DND-41 (cell line): ENCODE data around the gene GLS.

ENCODE experiments used
- EZH2 ChIP-seq: IDR thresholded peaks from 3 replicates; pipeline ENCODE4 v1.6.1; 2012; ENCODE audit warnings: borderline replicate concordance, low read depth, mild to moderate bottlenecking, moderate library complexity, low read length, inconsistent platforms; ENCODE audit not compliant: severe bottlenecking
- TF ChIP-seq, protein P1 (sequence below): IDR thresholded peaks from 2 replicates; pipeline ENCODE4 v1.5.1; 2012; ENCODE audit warnings: borderline replicate concordance, low read length, moderate library complexity, mild to moderate bottlenecking; ENCODE audit not compliant: poor library complexity, severe bottlenecking; ENCODE audit errors: extremely low read depth

DNA sequence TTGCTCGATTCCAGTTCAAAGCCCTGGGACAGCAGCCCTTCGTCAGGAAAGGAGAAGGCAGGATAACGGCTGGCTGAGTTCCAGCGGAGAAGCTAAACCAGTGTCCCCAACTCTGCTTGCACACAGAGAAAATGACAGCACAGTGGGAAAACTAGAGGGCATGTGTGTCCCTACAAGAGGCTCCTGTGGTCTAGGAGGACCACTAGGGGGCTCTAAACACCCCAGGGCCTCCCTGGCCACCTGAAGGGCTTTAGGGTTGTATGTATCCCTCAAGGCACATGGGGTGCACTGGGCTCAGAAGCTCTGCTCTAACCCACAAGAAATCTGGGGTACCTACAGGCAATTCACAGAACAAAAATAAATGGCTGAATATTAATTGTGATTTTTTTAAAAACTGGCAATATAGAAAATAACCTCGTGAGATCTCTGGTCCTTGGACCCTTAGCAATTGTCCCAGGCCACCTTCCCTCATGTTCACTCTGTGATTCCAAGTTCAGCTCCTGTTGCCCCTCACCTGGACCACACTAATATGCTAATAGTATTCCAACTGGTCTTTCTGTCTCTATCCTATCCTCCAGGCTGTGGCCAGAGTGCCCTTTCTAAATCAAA, 115.8 kb downstream of the GLS start:
- TF ChIP-seq, protein P1, sequence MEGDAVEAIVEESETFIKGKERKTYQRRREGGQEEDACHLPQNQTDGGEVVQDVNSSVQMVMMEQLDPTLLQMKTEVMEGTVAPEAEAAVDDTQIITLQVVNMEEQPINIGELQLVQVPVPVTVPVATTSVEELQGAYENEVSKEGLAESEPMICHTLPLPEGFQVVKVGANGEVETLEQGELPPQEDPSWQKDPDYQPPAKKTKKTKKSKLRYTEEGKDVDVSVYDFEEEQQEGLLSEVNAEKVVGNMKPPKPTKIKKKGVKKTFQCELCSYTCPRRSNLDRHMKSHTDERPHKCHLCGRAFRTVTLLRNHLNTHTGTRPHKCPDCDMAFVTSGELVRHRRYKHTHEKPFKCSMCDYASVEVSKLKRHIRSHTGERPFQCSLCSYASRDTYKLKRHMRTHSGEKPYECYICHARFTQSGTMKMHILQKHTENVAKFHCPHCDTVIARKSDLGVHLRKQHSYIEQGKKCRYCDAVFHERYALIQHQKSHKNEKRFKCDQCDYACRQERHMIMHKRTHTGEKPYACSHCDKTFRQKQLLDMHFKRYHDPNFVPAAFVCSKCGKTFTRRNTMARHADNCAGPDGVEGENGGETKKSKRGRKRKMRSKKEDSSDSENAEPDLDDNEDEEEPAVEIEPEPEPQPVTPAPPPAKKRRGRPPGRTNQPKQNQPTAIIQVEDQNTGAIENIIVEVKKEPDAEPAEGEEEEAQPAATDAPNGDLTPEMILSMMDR = peak; percentile 75
- no peak for TF ChIP-seq EZH2
